Measurements from ENCODE around the gene ARFGAP1.

Gene ARFGAP1

DNA sequence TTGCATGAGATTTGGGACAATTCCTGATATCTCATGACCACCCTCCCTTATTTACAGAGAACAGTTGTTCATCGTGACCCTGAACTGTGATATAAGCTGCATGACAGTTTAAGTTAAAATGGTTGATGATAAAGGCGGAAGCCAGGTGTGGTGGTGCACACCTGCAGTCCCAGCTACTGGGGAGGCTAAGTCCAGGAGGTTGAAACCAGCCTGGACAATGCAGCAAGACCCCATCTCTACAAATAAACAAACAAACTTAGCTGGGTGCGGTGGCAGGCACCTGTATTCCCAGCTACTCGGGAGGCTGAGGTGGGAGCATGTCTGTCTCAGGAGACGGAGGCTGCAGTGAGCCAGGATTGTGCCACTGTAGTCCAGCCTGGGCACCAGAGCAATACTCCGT, 44.4 kb downstream of the ARFGAP1 start:
- FAIRE-seq, result no peak

DNA sequence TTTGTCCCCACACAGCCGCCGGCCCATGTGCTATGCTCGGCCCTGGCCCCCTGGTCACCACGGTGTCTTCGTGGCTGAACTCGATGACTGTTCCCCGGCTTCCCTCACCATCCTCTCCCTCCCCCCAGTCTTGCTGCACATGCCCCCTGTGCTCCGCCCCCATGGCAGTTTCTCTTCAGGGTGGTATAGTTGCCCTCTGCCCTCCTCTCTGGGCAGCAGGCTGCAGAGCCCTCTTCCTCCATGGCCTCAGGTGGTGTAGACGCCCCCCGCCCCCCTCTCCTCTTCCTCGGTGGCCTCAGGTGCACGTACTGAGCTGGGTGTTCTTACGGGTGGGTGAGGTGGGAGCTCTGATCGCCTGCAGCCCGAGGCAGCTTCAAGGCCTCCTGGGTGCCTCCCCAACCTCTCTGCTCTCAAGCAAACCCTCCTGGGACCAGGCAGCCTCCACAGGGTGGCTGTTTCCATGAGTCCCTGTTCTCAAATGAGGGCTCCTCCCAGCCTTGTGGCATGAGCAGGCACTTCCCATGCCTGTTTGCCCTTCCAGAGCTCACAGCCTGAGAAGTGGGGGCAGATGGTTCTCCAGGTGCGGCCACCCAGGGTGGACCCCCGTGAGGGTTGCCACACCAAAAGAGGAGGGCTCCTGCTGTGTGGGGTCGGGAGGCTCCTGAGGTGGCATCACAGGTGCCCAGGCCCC, 45.1 kb downstream of the ARFGAP1 start:
- FAIRE-seq, result no peak
- no peak for DNase-seq (ENCODE audit: insufficient read length, low spot score)

More for the DNA sequence above, 44.4 kb downstream of the ARFGAP1 start:
- no peak for DNase-seq (ENCODE audit: insufficient read length, low spot score)

DNA sequence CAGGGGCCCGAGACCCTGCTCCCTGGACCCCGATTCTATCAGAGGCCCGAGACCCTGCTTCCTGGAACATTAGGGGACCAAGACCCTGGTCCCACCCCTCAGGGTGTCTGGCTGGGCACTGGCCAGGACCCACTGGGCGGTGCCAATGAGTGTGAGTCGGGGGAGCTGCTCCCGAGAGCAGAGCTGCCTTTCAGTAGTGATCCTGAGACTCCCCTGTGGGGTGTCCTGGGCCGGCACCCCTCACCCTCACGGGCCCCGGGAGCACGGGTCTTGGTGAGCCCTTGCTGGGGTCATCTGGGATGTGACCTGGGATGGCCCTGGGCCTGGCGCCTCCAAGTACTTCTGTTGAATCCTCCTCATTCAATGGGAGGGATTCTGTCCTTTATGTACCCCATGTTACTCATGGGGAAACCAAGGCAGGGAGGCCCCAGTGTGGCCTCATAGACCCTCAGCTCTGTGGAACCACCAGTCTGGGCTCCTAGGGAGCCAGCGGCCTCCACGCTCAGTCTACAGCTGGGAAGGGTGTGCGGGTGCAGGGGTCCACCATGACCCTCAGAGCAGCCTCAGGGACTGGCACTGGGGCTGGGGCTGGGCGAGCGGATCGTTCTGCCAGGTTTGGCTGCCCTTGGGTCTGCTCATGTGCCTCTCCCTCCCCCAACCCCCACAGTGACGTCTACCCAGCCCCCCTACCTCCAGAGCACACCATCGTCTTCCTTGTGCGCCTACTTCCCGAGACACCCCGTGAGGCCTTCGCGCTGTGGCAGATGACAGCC, 46.0 kb downstream of the ARFGAP1 start:
- FAIRE-seq, result no peak
- no peak for DNase-seq (ENCODE audit: insufficient read length, low spot score)

DNA sequence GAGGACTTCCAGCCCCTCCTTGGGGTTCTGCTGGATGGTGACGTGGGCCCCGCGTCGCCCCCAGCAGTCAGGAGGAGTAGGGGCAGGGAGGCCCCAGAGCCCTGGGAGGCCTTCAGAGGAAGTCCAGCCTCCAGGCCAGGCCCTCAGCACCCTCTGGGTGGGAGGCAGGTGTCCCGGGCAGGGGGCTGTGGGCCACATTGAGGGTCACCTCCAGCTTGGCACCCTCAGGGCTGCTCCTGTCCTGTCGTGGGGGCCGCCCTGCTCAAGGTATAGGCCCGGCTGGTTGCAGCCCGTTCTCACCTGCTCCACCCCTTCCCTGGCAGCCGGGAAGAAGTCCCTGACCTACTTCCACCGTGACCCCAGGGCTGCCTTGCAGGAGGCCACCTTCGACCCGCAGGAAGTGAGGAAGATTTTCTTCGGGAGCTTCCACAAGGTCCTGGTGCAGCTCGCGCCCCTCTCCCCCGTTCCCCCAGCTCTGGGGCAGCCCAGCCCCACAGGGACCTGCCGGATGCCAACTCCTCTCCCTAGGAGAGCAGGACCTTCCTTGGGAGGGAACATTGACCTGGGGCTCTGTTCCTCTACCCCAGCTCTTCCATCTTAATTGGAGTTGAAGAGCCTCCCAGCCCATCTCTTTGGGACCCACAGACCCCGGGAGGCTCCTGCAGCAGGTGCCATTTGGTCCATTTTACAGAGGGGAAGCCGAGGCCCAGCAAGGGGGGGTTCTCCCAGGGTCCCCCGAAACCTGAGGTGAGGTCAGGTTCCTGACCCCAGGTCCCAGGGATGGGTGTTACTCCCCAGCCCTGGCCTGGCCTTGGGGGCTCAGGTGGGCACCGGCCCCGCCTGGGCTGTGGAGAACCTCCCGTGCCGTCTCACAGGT, 46.8 kb downstream of the ARFGAP1 start:
- FAIRE-seq (no peak), DNase-seq (ENCODE audit: insufficient read length, low spot score) (no peak)

DNA sequence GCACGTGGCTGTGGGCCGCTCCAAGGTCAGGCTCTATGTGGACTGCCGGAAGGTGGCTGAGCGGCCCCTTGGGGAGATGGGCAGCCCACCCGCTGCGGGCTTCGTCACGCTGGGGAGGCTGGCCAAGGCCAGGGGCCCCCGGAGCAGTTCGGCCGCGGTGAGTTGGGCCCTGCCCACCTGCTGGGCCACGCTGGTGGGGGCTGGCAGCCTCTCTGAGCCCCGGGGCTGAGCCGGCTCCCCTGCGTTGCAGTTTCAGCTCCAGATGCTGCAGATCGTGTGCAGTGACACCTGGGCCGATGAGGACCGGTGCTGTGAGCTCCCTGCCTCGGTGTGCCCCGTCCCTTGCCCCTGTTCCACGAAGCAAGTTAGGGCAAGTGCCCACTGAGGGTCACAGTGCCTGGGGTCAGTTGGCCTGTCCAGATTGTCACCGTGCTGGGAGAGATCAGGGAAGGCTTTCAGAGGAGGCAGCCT, 47.5 kb downstream of the ARFGAP1 start:
- FAIRE-seq (no peak), DNase-seq (ENCODE audit: insufficient read length, low spot score) (no peak)

DNA sequence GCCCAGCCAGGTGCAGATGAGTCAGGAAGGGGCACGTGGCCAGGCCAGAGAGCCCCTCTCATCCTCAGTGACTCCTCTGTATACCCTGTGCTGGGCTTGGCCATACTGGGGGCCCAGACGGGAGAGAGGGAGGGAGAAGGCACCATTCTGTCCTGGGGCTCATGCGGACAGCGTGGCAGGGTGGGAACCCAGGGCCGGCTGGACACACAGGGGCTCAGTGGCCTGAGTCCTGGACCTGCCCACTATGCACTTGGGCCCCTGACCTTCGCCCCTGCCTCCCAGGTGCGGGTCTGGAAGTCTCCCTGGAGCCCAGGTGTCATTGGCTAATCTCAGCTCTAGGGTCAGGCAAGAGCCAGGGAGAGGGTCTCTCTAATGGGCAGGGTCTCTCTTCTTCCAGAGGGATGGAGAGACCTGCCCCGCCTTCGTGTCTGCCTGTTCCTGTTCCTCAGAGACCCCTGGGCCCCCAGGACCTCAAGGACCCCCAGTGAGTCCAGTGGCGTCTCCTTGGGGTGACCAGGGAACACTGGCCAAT, 48.1 kb downstream of the ARFGAP1 start:
- FAIRE-seq (no peak), DNase-seq (ENCODE audit: insufficient read length, low spot score) (no peak)

DNA sequence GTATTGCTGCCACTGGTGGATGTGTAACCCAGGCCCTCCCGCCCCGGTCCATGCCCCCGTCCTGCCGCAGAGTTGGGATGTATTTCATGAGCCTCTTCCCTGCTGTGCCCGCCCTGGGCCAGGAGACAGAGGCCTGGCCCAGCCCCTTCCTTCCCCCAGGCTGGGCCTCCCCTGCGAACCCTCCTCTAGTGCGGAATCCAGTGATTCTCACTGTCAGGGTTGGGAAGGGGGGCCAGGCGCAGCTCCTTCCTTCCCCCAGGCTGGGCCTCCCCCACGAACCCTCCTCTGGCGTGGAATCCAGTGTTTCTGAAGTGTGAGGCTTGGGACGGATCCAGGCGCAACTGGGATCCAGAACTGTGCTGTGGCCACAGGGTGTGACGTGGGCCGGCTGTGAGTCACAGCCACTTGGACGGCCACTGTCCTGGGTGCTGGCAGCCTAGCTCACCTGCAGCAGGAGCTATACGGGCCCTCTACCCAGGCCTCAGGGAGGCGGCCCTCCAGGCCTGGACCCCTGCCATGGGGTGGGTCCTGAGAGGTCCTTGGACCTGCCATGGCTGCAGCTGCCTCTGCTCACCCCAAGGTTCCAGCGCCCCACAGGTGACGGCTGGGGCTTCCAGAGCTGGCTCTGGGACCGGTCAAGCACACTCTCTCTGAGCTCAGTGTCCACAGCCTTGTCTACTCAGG, 48.7 kb downstream of the ARFGAP1 start:
- DNase-seq (ENCODE audit: insufficient read length, low spot score), result no peak

DNA sequence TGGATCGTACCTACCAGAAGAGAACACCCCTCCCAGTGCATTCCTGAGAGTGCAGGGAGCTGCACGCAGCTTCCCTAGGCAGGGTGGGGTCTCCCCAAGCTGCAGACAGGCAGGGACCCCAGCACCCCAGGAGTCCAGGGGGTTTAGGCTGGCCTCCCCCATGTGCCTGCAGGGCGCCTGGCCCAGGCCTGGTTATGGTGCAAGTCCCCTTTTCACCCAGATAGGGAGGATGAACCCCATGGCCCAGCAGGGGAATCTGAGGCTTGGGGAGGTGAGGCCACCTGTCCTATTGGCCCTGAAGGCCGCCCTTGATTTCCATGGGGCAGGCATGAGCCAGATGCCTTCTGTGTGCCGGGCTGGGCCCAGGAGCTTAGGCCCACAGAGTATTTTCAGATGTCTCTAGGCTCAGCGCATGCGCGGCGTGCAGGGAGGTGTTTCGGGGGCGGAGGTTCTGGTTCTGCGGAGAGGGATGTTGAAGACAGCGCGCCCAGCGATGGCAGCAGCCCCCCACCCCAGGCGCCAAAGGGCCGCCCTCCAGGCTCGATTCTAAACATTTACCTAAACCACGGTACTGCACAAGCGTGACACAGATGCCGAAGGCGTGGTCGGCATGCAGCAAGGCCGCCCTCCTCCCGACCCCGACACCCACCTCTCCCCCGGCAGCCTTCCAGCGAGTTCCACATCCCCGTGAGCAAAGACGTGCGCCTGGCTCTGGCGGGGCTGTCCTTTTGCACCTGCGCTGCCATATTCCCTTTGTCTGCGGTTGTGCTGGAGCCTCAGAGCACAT, 49.7 kb downstream of the ARFGAP1 start:
- FAIRE-seq (no peak), DNase-seq (ENCODE audit: insufficient read length, low spot score) (no peak)

More for the DNA sequence above, 48.7 kb downstream of the ARFGAP1 start:
- FAIRE-seq, result no peak

DNA sequence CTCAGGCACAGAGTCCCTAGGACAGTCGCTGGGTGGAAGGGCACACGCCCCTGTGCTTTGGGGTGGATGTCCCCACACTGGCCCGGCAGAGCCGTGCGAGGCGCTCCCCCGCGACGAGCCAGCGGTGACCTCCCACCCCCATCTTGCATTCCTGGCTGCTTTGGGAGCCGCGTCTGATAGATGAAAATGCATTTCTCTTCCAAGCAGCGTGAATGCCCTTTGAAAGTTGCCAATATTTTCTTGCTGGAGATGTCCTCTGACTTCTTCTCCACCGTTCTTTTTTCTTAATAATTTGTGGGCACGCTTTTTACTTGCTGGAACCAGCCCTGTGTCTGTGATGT, 50.3 kb downstream of the ARFGAP1 start:
- no peak for DNase-seq (ENCODE audit: insufficient read length, low spot score)
- no peak for FAIRE-seq

DNA sequence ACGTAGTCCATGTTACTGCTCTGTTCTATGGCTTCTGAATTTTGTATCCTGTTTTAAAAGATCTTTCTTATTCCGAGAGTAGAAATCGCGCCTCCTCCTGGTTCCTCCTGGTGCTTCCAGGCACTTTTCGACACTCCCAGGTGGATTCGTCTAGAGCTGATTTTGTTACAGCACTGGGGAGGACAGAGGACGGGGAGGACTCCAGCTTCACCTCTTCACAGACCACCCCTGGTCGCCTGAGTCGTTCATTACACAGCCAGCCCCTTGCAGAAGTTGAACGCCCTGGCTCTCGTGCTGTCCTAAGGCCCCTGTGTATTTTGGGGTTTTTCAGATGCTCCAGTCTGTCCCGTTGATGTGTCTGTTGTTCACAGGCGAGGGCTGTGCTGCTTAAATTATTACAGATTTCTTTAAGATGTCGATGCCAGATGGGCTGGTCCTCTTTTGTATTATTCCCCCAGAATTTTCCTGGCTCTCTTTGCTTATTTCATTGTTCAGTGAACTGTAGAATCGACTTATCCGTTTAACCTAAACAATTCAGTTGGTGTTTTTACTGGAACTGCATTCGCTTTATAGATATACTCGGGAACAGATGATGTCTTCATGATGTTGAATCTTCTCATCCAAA, 50.9 kb downstream of the ARFGAP1 start:
- FAIRE-seq (no peak), DNase-seq (ENCODE audit: insufficient read length, low spot score) (no peak)

DNA sequence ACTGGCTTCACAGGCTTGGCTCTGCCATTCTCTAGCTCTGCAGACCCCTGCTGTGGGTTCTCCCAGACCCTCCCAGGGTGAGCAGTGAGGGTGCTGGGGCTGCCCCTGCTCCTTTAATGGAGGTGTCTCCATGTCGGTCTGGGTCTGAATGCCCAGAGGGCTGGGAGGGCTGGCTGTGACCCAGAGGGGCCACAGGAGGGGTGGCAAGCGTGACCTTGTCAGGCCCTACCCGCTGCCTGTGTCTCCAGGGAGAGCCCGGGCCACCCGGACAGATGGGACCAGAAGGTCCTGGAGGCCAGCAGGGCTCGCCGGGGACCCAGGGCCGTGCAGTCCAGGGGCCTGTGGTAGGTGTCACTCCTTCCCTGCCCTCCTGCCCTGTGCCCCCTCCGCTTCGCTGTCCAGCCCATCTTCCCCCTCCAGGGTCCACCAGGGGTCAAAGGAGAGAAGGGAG, 52.4 kb downstream of the ARFGAP1 start:
- no peak for FAIRE-seq
- no peak for DNase-seq (ENCODE audit: insufficient read length, low spot score)

DNA sequence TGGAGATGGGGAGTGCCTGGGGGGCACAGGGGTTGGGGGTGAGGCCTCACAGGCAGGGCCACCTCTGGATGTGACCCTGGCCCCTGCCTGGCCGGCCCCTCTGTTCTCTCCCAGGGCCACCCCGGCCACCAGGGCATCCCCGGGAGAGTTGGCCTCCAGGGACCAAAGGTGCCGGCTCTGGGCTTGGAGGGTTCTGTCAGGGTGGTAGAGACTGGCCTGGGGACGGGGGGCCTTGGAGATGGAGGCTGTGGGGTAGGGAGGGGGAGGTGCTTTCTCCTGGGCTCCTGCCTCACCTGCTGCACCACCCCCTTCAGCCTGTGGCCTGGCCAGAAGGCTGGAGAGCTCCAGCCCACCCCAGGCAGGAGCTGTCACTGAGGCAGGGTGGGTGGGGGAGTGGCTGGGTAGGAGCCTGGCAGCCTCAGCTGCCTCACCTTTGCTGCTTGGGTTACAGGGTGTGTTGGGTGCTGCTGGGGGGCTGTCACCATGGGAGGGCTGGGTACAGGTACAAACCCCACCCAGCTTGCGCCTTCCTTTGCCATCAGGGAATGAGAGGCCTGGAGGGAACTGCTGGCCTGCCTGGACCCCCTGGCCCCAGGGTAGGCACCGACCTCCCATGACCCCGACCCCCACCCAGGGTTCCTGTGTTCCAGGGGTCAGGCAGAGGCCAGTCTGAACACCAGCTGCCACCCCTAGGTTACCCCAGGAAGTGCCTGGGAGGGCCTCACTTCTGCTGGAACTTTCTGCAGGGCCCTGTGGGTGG, 53.1 kb downstream of the ARFGAP1 start:
- DNase-seq (ENCODE audit: insufficient read length, low spot score) (no peak), FAIRE-seq (no peak)

DNA sequence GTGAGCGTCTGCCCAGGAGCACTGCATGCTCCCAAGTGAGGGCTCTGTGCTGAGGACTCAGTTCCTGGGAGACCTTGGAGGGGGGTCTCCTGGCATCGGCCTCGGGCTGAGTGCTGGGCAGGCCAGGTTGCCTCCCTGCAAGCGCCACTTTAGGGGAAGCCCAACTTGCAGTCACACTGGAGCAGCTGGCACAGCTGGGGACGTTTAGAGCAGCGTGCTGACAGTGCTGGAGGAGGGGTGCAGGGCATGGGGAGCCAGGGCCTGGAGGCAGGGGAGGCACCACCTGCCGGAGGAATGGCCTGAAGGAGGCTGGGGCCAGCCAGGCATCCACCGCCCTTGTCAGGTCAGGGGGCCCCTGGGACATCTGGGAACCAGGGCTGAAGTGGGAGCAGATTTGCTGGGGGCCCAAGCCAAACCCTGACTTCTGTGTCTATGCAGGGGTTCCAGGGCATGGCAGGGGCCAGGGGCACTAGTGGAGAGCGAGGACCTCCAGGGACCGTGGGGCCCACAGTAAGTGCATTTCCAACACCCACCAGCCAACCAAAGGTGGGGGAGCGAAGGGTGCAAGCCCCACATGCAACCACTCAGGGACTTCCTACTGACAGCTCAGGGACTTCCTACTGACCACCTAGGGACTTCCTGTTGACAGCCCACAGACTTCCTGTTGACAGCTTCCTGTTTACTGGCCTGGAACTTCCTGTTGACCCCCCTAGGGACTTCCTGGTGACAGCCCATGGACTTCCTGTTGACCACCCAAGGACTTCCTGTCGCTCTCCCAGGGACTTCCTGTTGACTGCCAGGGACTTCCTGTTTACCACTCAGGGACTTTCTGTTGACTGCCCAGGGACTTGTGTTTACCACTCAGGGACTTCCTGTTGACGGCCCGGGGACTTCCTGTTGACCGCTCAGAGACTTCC, 54.0 kb downstream of the ARFGAP1 start:
- FAIRE-seq (peak; percentile 18), DNase-seq (ENCODE audit: insufficient read length, low spot score) (peak; percentile 50)

DNA sequence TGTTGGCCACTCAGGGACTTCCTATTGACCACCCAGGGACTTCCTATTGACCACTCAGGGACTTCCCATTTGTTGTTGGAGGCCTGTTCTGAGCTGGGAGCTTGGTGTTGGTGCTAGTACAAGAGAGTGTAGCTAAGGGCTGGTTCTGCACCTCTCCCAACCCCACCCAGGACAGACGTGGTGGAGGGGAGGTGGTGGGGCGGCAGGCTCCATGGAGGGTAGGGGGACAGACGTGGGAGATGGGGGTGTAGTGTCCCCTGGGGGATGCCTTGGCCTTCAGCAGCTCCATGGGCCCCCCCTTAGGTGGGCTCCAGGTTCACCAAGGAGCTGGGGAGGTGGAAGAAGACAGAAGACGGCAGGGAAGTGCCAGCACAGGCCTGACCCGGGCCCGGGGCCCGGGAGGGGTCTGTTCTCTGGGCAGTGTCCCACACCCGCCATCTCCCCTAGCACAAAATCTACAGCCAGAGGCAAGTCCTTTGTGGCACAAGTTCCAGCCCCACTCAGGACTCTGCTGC, 54.7 kb downstream of the ARFGAP1 start:
- DNase-seq (ENCODE audit: insufficient read length, low spot score) (no peak), FAIRE-seq (no peak)

DNA sequence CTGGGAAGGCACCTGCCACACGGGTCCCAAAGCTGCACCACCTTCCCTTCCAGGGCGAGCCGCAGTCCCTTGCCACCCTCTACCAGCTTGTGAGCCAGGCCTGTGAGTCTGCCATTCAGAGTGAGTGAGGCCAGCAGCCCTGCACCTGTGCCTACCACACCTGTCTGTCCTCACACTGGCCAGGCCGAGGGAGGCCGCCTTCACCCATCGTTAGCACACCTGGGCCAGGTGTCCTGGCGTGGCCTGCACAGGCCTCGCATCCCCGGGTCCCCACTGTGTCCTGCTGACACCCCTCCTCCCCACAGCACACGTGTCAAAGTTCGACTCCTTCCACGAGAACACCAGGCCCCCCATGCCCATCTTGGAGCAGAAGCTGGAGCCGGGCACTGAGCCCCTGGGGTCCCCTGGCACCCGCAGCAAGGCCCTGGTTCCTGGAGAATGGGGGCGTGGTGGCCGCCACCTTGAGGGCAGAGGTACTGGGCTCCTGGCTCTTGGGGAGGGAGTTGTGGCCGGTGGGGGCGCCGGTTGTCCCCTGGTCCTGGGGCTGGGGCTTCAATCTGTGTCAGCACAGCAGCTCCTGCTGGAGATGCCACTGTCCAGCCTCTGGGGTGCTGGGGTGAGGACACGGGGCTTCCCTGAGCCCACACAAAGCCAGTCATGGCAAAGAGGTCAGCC, 55.5 kb downstream of the ARFGAP1 start:
- FAIRE-seq, result no peak

DNA sequence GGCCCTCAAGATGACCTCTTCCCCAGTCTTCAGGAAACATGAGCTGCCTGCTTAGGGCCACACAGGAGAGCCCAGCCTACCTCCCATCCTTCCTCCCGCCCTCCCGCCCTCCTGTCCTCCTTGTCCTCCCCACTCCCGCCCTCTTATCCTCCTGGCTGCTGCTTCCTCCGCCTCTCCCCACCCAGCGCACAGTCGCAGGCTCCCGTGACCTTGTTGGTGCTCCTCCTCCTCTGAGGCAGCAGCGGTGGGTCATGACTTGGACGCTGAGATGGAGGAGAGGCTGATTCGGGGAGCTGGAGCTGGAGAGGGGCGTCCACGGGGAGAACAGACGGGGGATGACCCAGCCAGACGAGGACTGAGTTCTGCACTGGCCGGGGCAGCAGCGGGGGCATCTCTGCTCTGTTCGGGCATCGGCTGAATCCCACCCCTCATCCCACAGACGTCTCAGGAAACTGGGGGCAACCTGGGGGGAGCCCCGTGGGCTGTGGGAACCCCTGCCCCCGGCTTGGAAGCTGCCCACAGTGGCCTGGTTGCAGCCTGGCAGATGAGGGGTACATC, 56.2 kb downstream of the ARFGAP1 start:
- FAIRE-seq (no peak), DNase-seq (ENCODE audit: insufficient read length, low spot score) (no peak)

More for the DNA sequence above, 55.5 kb downstream of the ARFGAP1 start:
- no peak for DNase-seq (ENCODE audit: insufficient read length, low spot score)

Measured in GM19239 (cell line).